ENCODE results near the gene LSP1. TPM values are rescaled to one million over a fixed set of nuclear protein-coding genes. Genes with fewer than 3 reads are reported as not detected.
"Not testable (repeated sequence)": the region's sequence is repeated elsewhere in the genome, so short reads cannot be mapped to it uniquely, and the experiment has no call there.

Gene LSP1, protein sequence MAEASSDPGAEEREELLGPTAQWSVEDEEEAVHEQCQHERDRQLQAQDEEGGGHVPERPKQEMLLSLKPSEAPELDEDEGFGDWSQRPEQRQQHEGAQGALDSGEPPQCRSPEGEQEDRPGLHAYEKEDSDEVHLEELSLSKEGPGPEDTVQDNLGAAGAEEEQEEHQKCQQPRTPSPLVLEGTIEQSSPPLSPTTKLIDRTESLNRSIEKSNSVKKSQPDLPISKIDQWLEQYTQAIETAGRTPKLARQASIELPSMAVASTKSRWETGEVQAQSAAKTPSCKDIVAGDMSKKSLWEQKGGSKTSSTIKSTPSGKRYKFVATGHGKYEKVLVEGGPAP
- total RNA-seq: 26.9 and 29.5 TPM in 2 replicates
- long read RNA-seq, partial matches to known transcripts: 0 of 6 reads
- long read RNA-seq, other reads (novel, unspliced or antisense): 2 of 6 reads

- DNase-seq (ENCODE audit: extremely low spot score, unreplicated experiment): no peak
- Mint-ChIP-seq H3K36me3 (ENCODE audit: unreplicated experiment) (no peaks in the 10 kb centered on the region), H3K4me3 (ENCODE audit: unreplicated experiment) (no peak within 1 kb of the TSS), H3K4me1 (ENCODE audit: unreplicated experiment) (peaks cover 12% of the 10 kb centered on the region), H3K27me3 (ENCODE audit: unreplicated experiment) (no peaks in the 10 kb centered on the region), H3K27ac (ENCODE audit: unreplicated experiment) (no peak within 1 kb of the TSS), H3K9me3 (ENCODE audit: unreplicated experiment) (no peaks in the 10 kb centered on the region)
- TF ChIP-seq, protein P1, sequence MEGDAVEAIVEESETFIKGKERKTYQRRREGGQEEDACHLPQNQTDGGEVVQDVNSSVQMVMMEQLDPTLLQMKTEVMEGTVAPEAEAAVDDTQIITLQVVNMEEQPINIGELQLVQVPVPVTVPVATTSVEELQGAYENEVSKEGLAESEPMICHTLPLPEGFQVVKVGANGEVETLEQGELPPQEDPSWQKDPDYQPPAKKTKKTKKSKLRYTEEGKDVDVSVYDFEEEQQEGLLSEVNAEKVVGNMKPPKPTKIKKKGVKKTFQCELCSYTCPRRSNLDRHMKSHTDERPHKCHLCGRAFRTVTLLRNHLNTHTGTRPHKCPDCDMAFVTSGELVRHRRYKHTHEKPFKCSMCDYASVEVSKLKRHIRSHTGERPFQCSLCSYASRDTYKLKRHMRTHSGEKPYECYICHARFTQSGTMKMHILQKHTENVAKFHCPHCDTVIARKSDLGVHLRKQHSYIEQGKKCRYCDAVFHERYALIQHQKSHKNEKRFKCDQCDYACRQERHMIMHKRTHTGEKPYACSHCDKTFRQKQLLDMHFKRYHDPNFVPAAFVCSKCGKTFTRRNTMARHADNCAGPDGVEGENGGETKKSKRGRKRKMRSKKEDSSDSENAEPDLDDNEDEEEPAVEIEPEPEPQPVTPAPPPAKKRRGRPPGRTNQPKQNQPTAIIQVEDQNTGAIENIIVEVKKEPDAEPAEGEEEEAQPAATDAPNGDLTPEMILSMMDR (IDR thresholded peaks at IDR 0.05): no peak
These were observed at the start of gene LSP1 for GRCh38 chr11:1852877-1853276. TSS of gene LSP1 (plus strand) at chr11:1853084. CDS start at chr11:1853145, 61 bp downstream.

DNA sequence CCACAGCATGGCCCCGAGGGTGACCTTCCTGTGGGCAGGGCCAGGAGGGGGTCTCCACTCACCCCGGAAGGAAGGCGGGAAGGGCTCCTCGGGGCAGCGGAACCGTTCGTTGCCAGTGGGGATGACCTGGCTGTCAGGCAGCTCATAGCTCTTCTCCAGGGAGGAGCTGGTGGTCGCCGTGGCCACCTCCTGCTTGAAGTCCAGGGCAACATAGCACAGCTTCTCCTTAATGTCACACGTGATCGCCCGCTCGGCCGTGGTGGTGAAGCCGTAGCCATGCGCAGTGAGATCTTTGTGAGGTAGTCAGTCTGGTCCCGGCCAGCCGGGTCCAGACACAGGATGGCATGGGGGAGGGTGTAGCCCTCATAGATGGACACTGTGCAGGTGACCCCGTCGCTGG lies 49.6 kb upstream of the LSP1 start:
- Mint-ChIP-seq H3K36me3 (ENCODE audit: unreplicated experiment) (no peaks in the 10 kb centered on the region), H3K9me3 (ENCODE audit: unreplicated experiment) (no peaks in the 10 kb centered on the region), H3K27ac (ENCODE audit: unreplicated experiment) (no peak overlapping the region), H3K4me3 (ENCODE audit: unreplicated experiment) (no peak overlapping the region), H3K27me3 (ENCODE audit: unreplicated experiment) (peaks cover 27% of the 10 kb centered on the region), H3K4me1 (ENCODE audit: unreplicated experiment) (peaks cover 5% of the 10 kb centered on the region)
- no peak for DNase-seq (ENCODE audit: extremely low spot score, unreplicated experiment)
- TF ChIP-seq, protein P1 (IDR thresholded peaks at IDR 0.05): no peak

GRCh38 chr11:1803835-1804519 lies 48.9 kb upstream of the LSP1 start:
- not testable (repeated sequence) for H3K4me3 Mint-ChIP-seq (ENCODE audit: unreplicated experiment); DNase-seq (ENCODE audit: extremely low spot score, unreplicated experiment); H3K4me1 Mint-ChIP-seq (ENCODE audit: unreplicated experiment); H3K27ac Mint-ChIP-seq (ENCODE audit: unreplicated experiment); H3K36me3 Mint-ChIP-seq (ENCODE audit: unreplicated experiment); H3K9me3 Mint-ChIP-seq (ENCODE audit: unreplicated experiment)
- H3K27me3 Mint-ChIP-seq (ENCODE audit: unreplicated experiment): peaks cover 26% of the 10 kb centered on the region

- DNase-seq (ENCODE audit: extremely low spot score, unreplicated experiment): no peak
- Mint-ChIP-seq H3K4me1 (ENCODE audit: unreplicated experiment) (peaks cover 2% of the 10 kb centered on the region), H3K27ac (ENCODE audit: unreplicated experiment) (no peak overlapping the region), H3K4me3 (ENCODE audit: unreplicated experiment) (no peak overlapping the region), H3K36me3 (ENCODE audit: unreplicated experiment) (no peaks in the 10 kb centered on the region), H3K27me3 (ENCODE audit: unreplicated experiment) (peaks cover 29% of the 10 kb centered on the region), H3K9me3 (ENCODE audit: unreplicated experiment) (no peaks in the 10 kb centered on the region)
- TF ChIP-seq, protein P1 (IDR thresholded peaks at IDR 0.05): no peak
These were observed 47.4 kb upstream of the LSP1 start for GRCh38 chr11:1805525-1805924.

DNA sequence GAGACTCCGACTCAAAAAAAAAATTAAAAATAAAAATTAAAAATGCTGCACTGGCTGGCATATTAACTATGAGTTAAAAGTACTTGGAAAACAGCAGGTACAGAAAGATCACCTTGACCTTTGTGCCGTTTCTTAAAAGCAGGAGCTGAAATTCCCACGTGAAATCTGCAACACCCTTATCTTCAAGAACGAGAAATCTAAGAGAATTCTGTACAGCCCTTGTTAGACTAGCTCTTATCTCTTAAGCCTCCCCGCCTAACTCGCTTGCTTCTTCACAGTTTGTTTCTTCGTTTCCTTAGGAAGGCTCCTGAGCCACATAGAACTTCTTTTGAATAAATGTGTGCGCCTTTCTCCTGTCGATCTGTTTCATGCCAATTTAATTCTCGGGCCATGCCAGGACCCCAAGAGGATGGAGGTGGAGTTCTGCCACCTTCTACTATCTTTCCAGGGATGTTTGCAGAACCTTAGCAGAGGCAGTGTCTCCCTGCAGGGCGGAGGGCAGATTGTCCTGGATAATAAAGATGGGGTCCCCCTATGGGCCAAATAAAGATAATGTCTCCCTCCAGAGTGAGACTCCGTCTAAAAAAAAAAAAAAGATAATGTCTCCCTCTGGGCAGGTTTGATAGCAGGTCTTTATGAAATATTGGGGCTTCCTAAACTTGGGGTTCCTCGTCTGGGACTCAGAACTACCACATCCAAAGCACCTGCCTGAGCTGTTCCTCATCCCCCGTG lies 45.5 kb upstream of the LSP1 start:
- no peak for DNase-seq (ENCODE audit: extremely low spot score, unreplicated experiment)
- H3K27ac Mint-ChIP-seq (ENCODE audit: unreplicated experiment): no peak overlapping the region
- peaks cover 4% of the 10 kb centered on the region for H3K9me3 Mint-ChIP-seq (ENCODE audit: unreplicated experiment)
- TF ChIP-seq, protein P1 (IDR thresholded peaks at IDR 0.05): no peak
- H3K27me3 Mint-ChIP-seq (ENCODE audit: unreplicated experiment): peaks cover 31% of the 10 kb centered on the region
- H3K4me3 Mint-ChIP-seq (ENCODE audit: unreplicated experiment): no peak overlapping the region
- peaks cover 2% of the 10 kb centered on the region for H3K36me3 Mint-ChIP-seq (ENCODE audit: unreplicated experiment)
- peaks cover 2% of the 10 kb centered on the region for H3K4me1 Mint-ChIP-seq (ENCODE audit: unreplicated experiment)
